Activated CD8-positive, alpha-beta T cell treated with anti-CD3 and anti-CD28 coated beads for 36 hours (primary cell): ENCODE measurements around the gene CDK4. TPM values are rescaled to one million over a fixed set of nuclear protein-coding genes. Genes with fewer than 3 reads are reported as not detected.

ENCODE experiments used
- ATAC-seq: fragments of 200-7000 bp; cut with Tn5 transposase; one replicate; pipeline ENCODE4 v1.10.0; 2021; ENCODE audit warnings: mild to moderate bottlenecking, moderate library complexity
- CTCF ChIA-PET: fragments of 350-600 bp; sonication (Branson Sonifier 250); formaldehyde crosslinking; loops from one replicate; lab custom pipeline; 2021; ENCODE audit warnings: antibody characterized with exemption; lab: Charles Lee
- POLR2A ChIA-PET: fragments of 350-600 bp; sonication (Branson Sonifier 250); formaldehyde crosslinking; loops from one replicate; lab custom pipeline; 2021; ENCODE audit warnings: antibody characterized with exemption; lab: Charles Lee
- DNase-seq: peaks from one replicate; pipeline ENCODE4 v3.0.0-alpha.2; 2020
- H3K27ac Mint-ChIP-seq: one replicate; pipeline ENCODE4 v1.8.0; 2021; ENCODE audit warnings: mild to moderate bottlenecking, mixed read lengths
- H3K27me3 Mint-ChIP-seq: one replicate; pipeline ENCODE4 v1.8.0; 2021; ENCODE audit warnings: mixed read lengths
- H3K36me3 Mint-ChIP-seq: one replicate; pipeline ENCODE4 v1.8.0; 2021; ENCODE audit warnings: low read depth, mixed read lengths
- H3K4me1 Mint-ChIP-seq: one replicate; pipeline ENCODE4 v1.8.0; 2021; ENCODE audit warnings: low read depth, mixed read lengths
- H3K4me3 Mint-ChIP-seq: one replicate; pipeline ENCODE4 v1.8.0; 2021; ENCODE audit warnings: mild to moderate bottlenecking, moderate library complexity, mixed read lengths
- H3K9me3 Mint-ChIP-seq: one replicate; pipeline ENCODE4 v1.8.0; 2021; ENCODE audit warnings: mixed read lengths
- CTCF ChIP-seq: fragments of 200-600 bp; IDR thresholded peaks from one replicate; pipeline ENCODE4 v1.8.0; 2022; ENCODE audit warnings: antibody characterized with exemption, mild to moderate bottlenecking
- intact Hi-C: fragments of 100-400 bp; cut with micrococcal nuclease; formaldehyde crosslinking; loops from one replicate; pipeline ENCODE4 v1.10.0; 2022
- total RNA-seq, 2 experiments: library from RNA; stranded (reverse); gene quantifications; one replicate each; pipeline ENCODE4 v1.2.3, GENCODE V29; 2021

Gene CDK4
- total RNA-seq, result 100 to 1,000 TPM; 218 to 221 TPM

GRCh38 chr12:57751788-57752667 is at the start of gene CDK4:
CDK4 (minus strand) TSS chr12:57752310; CDS start chr12:57751717, 593 bp downstream.
- H3K27ac Mint-ChIP-seq, result peak within 1 kb of the TSS; percentile 94
- no peak for TF ChIP-seq CTCF
- DNase-seq (peak; percentile 100), ATAC-seq (peak; percentile 82)
- H3K4me1 Mint-ChIP-seq, result peaks cover 53% of the 10 kb centered on the region
- intact Hi-C loops, result no loop called here
- H3K9me3 Mint-ChIP-seq, result no peaks in the 10 kb centered on the region
- POLR2A ChIA-PET, result interaction anchor here (0.8 to 1.2 kb wide), 3 partner anchors 10 to 31 kb away, joined by 3 to 11 read pairs (median 4); partner anchors contain the start of gene CYP27B1
- H3K36me3 Mint-ChIP-seq, result peaks cover 48% of the 10 kb centered on the region
- CTCF ChIA-PET, result interaction anchor here (0.8 to 1.2 kb wide), 3 partner anchors 10 to 31 kb away, joined by 3 to 8 read pairs (median 5); partner anchors contain the start of gene TSFM
- peak within 1 kb of the TSS; percentile 86 for H3K4me3 Mint-ChIP-seq
- H3K27me3 Mint-ChIP-seq, result no peaks in the 10 kb centered on the region

- ATAC-seq (no peak), DNase-seq (no peak)
- ChIA-PET POLR2A (interaction anchor here (2.3 kb wide), 1 partner anchor 16 kb away, joined by 6 read pairs; no protein-coding TSS in a partner anchor), CTCF (interaction anchor here (0.9 to 9.5 kb wide), 7 partner anchors 11 to 103 kb away, joined by 3 to 124 read pairs (median 14); partner anchors contain the start of genes AVIL and TSFM)
- no peak overlapping the region for H3K27ac Mint-ChIP-seq
- no peaks in the 10 kb centered on the region for H3K9me3 Mint-ChIP-seq
- H3K4me3 Mint-ChIP-seq, result no peak overlapping the region
- H3K36me3 Mint-ChIP-seq, result peaks cover 17% of the 10 kb centered on the region
- no peaks in the 10 kb centered on the region for H3K27me3 Mint-ChIP-seq
- peaks cover 7% of the 10 kb centered on the region for H3K4me1 Mint-ChIP-seq
- no peak for TF ChIP-seq CTCF
- intact Hi-C loops, result no loop called here
Observed at GRCh38 chr12:57800965-57801364, 48.9 kb upstream of the CDK4 start.

DNA sequence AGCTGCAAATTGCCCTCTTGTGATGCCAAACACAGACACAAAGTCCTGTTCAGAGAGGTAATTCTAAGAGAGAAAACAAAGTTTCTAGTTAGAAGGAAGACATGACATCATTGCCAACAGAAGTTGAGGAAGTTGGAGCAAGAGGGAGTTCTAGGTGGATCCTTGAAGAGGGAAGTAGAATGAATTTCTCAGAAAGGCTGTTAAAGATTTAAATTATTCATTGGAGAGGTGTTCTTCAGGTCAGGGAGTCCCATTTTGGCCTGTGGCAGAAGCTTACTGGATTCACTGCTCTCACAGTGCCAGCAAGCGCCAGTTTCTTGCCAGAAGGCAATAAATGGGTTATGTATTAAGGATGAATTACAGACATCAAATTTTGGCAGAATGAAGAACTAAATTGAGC is 45.8 kb upstream of the CDK4 start:
- ChIA-PET POLR2A (interaction anchor here (1.1 to 1.6 kb wide), 3 partner anchors 12 to 30 kb away, joined by 3 to 6 read pairs (median 4); partner anchors contain the start of genes CYP27B1 and TSFM), CTCF (interaction anchor here (1.1 to 9.5 kb wide), 3 partner anchors 9 to 106 kb away, joined by 3 to 124 read pairs (median 7); partner anchors contain the start of gene TSFM)
- ATAC-seq (no peak), DNase-seq (no peak)
- Mint-ChIP-seq H3K36me3 (peaks cover 29% of the 10 kb centered on the region), H3K9me3 (no peaks in the 10 kb centered on the region), H3K27me3 (no peaks in the 10 kb centered on the region), H3K27ac (peak overlapping the region; percentile 37), H3K4me3 (no peak overlapping the region), H3K4me1 (peaks cover 13% of the 10 kb centered on the region)
- no peak for TF ChIP-seq CTCF
- intact Hi-C loops, result no loop called here

DNA sequence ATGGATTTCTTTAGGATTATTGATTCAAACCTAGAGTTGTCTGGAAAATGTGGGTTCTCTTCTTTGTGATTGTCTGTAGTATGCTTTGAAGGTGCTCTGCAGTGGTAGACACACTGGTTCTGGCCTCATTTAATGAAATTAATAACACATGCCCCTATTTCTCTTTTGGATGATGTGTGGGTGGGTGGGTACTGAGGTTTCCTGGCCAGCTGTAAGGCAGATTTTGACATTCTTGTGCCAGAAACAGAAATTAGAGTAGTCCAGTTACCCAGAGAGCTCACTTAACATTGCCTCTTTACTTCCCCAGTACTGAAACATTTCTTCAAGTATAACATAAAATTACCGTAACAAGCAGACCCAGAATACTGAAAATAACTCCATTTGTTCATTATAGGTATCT is 44.9 kb upstream of the CDK4 start:
- intact Hi-C loops, result no loop called here
- Mint-ChIP-seq H3K4me1 (peaks cover 14% of the 10 kb centered on the region), H3K27me3 (no peaks in the 10 kb centered on the region), H3K27ac (peak overlapping the region; percentile 36), H3K4me3 (no peak overlapping the region), H3K9me3 (no peaks in the 10 kb centered on the region), H3K36me3 (peaks cover 36% of the 10 kb centered on the region)
- TF ChIP-seq CTCF, result no peak
- ATAC-seq (no peak), DNase-seq (no peak)
- POLR2A ChIA-PET, result interaction anchor here (1.1 to 1.6 kb wide), 2 partner anchors 12 to 54 kb away, joined by 3 to 4 read pairs; no protein-coding TSS in a partner anchor
- CTCF ChIA-PET, result interaction anchor here (9.5 kb wide), 1 partner anchor 107 kb away, joined by 124 read pairs; no protein-coding TSS in a partner anchor
